Endothelial cell of umbilical vein (primary cell): ENCODE data around the gene MAEA. TPM values are rescaled to one million over a fixed set of nuclear protein-coding genes. Genes with fewer than 3 reads are reported as not detected.

ENCODE experiments used
- BruUV-seq: library from RNA; stranded (reverse); fragments of 400-500 nt; replicated peaks from 2 replicates; lab custom pipeline; 2021; lab: Mats Ljungman, UMichigan
- CTCF ChIA-PET: fragments of 300-600, 350-600 bp; sonication (Branson Sonifier 250); formaldehyde crosslinking; loops from one replicate; lab custom pipeline; 2021; ENCODE audit warnings: antibody characterized with exemption, inconsistent platforms; lab: Charles Lee
- POLR2A ChIA-PET: fragments of 300-600, 350-600 bp; sonication (Branson Sonifier 250); formaldehyde crosslinking; loops from one replicate; lab custom pipeline; 2021; ENCODE audit warnings: antibody characterized with exemption, inconsistent platforms; lab: Charles Lee
- DNase-seq: peaks from one replicate; pipeline ENCODE4 v3.0.0-alpha.2; 2011; ENCODE audit warnings: low read depth, low spot score
- FAIRE-seq: peaks from 2 replicates; lab custom pipeline; 2011; peaks lifted over from hg19 to GRCh38; lab: Jason Lieb, UNC
- H2AFZ ChIP-seq: 2 replicates; pipeline ENCODE4 v1.6.0; 2012; ENCODE audit warnings: low read depth, low read length, control low read depth, inconsistent platforms
- H3K27ac ChIP-seq: 2 replicates; pipeline ENCODE4 v1.5.1; 2011; ENCODE audit warnings: low read depth, mild to moderate bottlenecking, control low read depth, low read length, moderate library complexity; ENCODE audit not compliant: insufficient read depth
- H3K27me3 ChIP-seq, 2 experiments: 2 replicates each; pipeline versions ENCODE4 v1.6.0 to v1.6.1; 2011; ENCODE audit warnings: low read length in 2 of 2, mixed read lengths in 1 of 2; ENCODE audit not compliant: control insufficient read depth in 2 of 2, insufficient read depth in 2 of 2
- H3K36me3 ChIP-seq, 2 experiments: 2 replicates in 1 of 2; 3 replicates in 1 of 2; pipeline ENCODE4 v1.5.1; 2011; ENCODE audit warnings: low read length in 2 of 2, mild to moderate bottlenecking in 1 of 2, moderate library complexity in 1 of 2; ENCODE audit not compliant: control insufficient read depth in 2 of 2, insufficient read depth in 2 of 2; ENCODE audit errors: extremely low read depth in 1 of 2
- H3K4me1 ChIP-seq: 3 replicates; pipeline ENCODE4 v1.5.1; 2011; ENCODE audit warnings: mild to moderate bottlenecking, low read length; ENCODE audit not compliant: control insufficient read depth, insufficient read depth; ENCODE audit errors: extremely low read depth
- H3K4me2 ChIP-seq: 2 replicates; pipeline ENCODE4 v1.6.1; 2011; ENCODE audit warnings: low read length, control low read depth, mixed read lengths; ENCODE audit not compliant: insufficient read depth
- H3K4me3 ChIP-seq, 3 experiments: fragments of 200-600 bp in 1 of 3; sonication (generic), shearing (Covaris generic) in 1 of 3; replicated peaks in 1 of 3; 2 replicates each; pipeline ENCODE4 v1.5.1; 2011 to 2016; ENCODE audit warnings: control low read depth in 3 of 3, low read length in 3 of 3, mild to moderate bottlenecking in 2 of 3, inconsistent platforms in 1 of 3, low read depth in 1 of 3, moderate library complexity in 1 of 3; ENCODE audit not compliant: insufficient read depth in 1 of 3
- H3K79me2 ChIP-seq: 2 replicates; pipeline ENCODE4 v1.6.0; 2012; ENCODE audit warnings: low read length, inconsistent platforms; ENCODE audit not compliant: control insufficient read depth, insufficient read depth
- H3K9ac ChIP-seq: replicated peaks from 2 replicates; pipeline ENCODE3; 2011; ENCODE audit warnings: low read length, control low read depth; ENCODE audit not compliant: insufficient read depth; ENCODE audit errors: extremely low read depth
- H3K9me1 ChIP-seq: replicated peaks from 3 replicates; pipeline ENCODE4 v1.6.0; 2011; ENCODE audit warnings: mild to moderate bottlenecking, low read length; ENCODE audit not compliant: control insufficient read depth, insufficient read depth; ENCODE audit errors: extremely low read depth
- H3K9me3 ChIP-seq: replicated peaks from 2 replicates; pipeline ENCODE4 v1.5.1; 2012; ENCODE audit warnings: low read length, inconsistent platforms; ENCODE audit not compliant: control insufficient read depth, insufficient read depth
- H4K20me1 ChIP-seq: replicated peaks from 2 replicates; pipeline ENCODE3; 2011; ENCODE audit warnings: mild to moderate bottlenecking, low read length; ENCODE audit not compliant: control insufficient read depth, insufficient read depth; ENCODE audit errors: extremely low read depth
- CTCF ChIP-seq, 2 donors: IDR thresholded peaks; 1 replicate in 1 of 2; 2 replicates in 1 of 2; pipeline ENCODE4 v1.5.1; 2011; ENCODE audit warnings: low read length in 2 of 2, mild to moderate bottlenecking in 2 of 2, moderate library complexity in 2 of 2, control low read depth in 1 of 2, inconsistent platforms in 1 of 2, low read depth in 1 of 2; ENCODE audit not compliant: insufficient read depth in 1 of 2; ENCODE audit errors: extremely low read depth in 1 of 2
- EZH2 ChIP-seq: IDR thresholded peaks from 2 replicates; pipeline ENCODE4 v1.6.1; 2012; ENCODE audit warnings: borderline replicate concordance, low read depth, mild to moderate bottlenecking, moderate library complexity, low read length, inconsistent platforms; ENCODE audit not compliant: severe bottlenecking
- FOS ChIP-seq: IDR thresholded peaks from 2 replicates; pipeline ENCODE4 v1.6.1; 2011; ENCODE audit warnings: mild to moderate bottlenecking, low read length, moderate library complexity, borderline replicate concordance; ENCODE audit not compliant: insufficient read depth
- GATA2 ChIP-seq: IDR thresholded peaks from 2 replicates; pipeline ENCODE4 v1.7.0; 2011; ENCODE audit warnings: low read depth, mild to moderate bottlenecking, moderate library complexity, mixed read lengths, low read length; ENCODE audit not compliant: insufficient read length, insufficient read depth
- JUN ChIP-seq: IDR thresholded peaks from 2 replicates; pipeline ENCODE4 v1.6.1; 2011; ENCODE audit warnings: borderline replicate concordance, low read depth; ENCODE audit not compliant: insufficient read length, insufficient read depth
- MAX ChIP-seq: IDR thresholded peaks from 2 replicates; pipeline ENCODE4 v1.6.1; 2011; ENCODE audit not compliant: insufficient read depth, insufficient read length
- MYC ChIP-seq: IDR thresholded peaks from one replicate; pipeline ENCODE4 v1.6.1; 2011; ENCODE audit warnings: mild to moderate bottlenecking, low read depth, low read length
- POLR2A ChIP-seq: IDR thresholded peaks from 2 replicates; pipeline ENCODE4 v1.6.1; 2012; ENCODE audit warnings: low read depth, mild to moderate bottlenecking, control low read depth, low read length
- POLR2AphosphoS5 ChIP-seq: IDR thresholded peaks from 2 replicates; pipeline ENCODE4 v1.6.1; 2012; ENCODE audit warnings: low read depth, mild to moderate bottlenecking, control low read depth, low read length, moderate library complexity; ENCODE audit not compliant: insufficient read depth
- dilution Hi-C: fragments of 300-500 bp; cut with MboI; formaldehyde crosslinking; loops from one replicate; pipeline ENCODE4 v1.15.0; 2019; ENCODE audit warnings: low sequenced_read_pairs; ENCODE audit not compliant: extremely low pct_ligation_motif_present
- intact Hi-C: fragments of 100-400 bp; cut with micrococcal nuclease; formaldehyde crosslinking; loops from one replicate; pipeline ENCODE4 v1.10.0; 2022
- polyA plus RNA-seq, 4 experiments: library from polyadenylated mRNA; depleted of rRNA in 3 of 4; stranded (reverse) in 3 of 4; unstranded in 1 of 4; fragments of >200 nt; gene quantifications; 2 replicates each; pipeline versions ENCODE4 v1.2.1 to v1.2.3, GENCODE V29; 2011 to 2012; ENCODE audit warnings: missing spikeins in 1 of 4
- total RNA-seq: library from RNA; stranded (reverse); gene quantifications from 2 replicates; pipeline ENCODE4 v1.2.3, GENCODE V29; 2021

The MAEA gene
- total and polyA plus RNA-seq, 2 donors (not counting 3 experiments of a cell fraction or from before 2014, with no cell fraction given): 66.0 to 108 TPM

GRCh38 chr4:1378559-1379231, 89.0 kb downstream of the MAEA start:
- Histone ChIP-seq H3K27me3 (no peaks in the 10 kb centered on the region), H3K4me3 (no peak overlapping the region), H3K79me2 (no peaks in the 10 kb centered on the region), H3K27ac (no peak overlapping the region), H3K9me1 (no peaks in the 10 kb centered on the region), H4K20me1 (no peaks in the 10 kb centered on the region), H3K4me1 (no peaks in the 10 kb centered on the region), H3K4me2 (no peak overlapping the region), H3K9me3 (no peaks in the 10 kb centered on the region), H2AFZ (no peak overlapping the region), H3K9ac (no peak overlapping the region), H3K36me3 (no peaks in the 10 kb centered on the region)
- dilution Hi-C loops (no loop called here), intact Hi-C loops (no loop called here)
- no peak for FAIRE-seq
- ChIA-PET POLR2A (no interaction called here), CTCF (no interaction called here)
- TF ChIP-seq JUN (no peak), FOS (no peak), EZH2 (no peak), MYC (no peak), GATA2 (no peak), MAX (no peak), POLR2A (no peak), CTCF (IDR thresholded peaks at IDR 0.05; ENCODE audit: extremely low read depth in 1 of 2, insufficient read depth in 1 of 2, low read depth in 1 of 2, low read length in 2 of 2) (no peak), POLR2AphosphoS5 (no peak)
- no TSS peak for BruUV-seq
- no peak for DNase-seq
